Measurements from ENCODE around the gene PACRG.

DNA sequence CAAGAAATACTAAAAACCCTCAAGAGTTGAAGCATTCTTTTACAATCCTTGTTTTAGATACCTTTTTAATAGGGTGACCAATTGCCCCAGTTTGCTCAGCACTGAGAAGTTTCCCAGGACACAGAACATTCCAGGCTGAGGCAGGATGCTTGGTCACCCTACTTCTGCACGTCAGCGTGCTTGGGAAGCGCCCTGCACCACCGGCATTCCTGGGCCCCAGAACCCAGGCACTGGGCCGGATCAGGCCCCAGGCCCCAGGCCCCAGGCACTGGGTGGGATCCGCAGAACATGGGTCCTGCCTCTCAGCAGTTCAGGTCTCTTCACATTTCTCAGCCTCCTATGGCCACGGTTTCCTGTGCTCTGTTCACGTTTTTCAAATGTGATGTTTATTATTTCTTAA, 472.9 kb downstream of the PACRG start:
- TF ChIP-seq, protein P1, sequence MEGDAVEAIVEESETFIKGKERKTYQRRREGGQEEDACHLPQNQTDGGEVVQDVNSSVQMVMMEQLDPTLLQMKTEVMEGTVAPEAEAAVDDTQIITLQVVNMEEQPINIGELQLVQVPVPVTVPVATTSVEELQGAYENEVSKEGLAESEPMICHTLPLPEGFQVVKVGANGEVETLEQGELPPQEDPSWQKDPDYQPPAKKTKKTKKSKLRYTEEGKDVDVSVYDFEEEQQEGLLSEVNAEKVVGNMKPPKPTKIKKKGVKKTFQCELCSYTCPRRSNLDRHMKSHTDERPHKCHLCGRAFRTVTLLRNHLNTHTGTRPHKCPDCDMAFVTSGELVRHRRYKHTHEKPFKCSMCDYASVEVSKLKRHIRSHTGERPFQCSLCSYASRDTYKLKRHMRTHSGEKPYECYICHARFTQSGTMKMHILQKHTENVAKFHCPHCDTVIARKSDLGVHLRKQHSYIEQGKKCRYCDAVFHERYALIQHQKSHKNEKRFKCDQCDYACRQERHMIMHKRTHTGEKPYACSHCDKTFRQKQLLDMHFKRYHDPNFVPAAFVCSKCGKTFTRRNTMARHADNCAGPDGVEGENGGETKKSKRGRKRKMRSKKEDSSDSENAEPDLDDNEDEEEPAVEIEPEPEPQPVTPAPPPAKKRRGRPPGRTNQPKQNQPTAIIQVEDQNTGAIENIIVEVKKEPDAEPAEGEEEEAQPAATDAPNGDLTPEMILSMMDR (conservative IDR thresholded peaks at IDR 0.05; ENCODE audit: low read depth in 2 of 2), result no peak
- TF ChIP-seq EZH2phosphoT487 (IDR thresholded peaks at IDR 0.05; ENCODE audit: unreplicated experiment) (no peak), EZH2 (IDR thresholded peaks at IDR 0.05; ENCODE audit: low read depth, unreplicated experiment) (no peak)
